Spleen (tissue), 11 donors: Measurements from ENCODE around the gene XYLT1. TPM values are rescaled to one million over a fixed set of nuclear protein-coding genes. Genes with fewer than 3 reads are reported as not detected.
A peak's percentile ranks its signal among the peaks of the same experiment; 100 is the strongest.

Experiments used
- DNase-seq: peaks from one replicate; pipeline ENCODE4 v3.0.0-alpha.2; 2020
- H3K27ac ChIP-seq, 8 donors: fragments of 200-600 bp; sonication (generic) in 7 of 8; 1 replicate in 4 of 8; 2 replicates in 4 of 8; pipeline versions ENCODE4 v1.5.0 to v1.8.0; 2016 to 2021; ENCODE audit warnings: inconsistent platforms in 4 of 8, mild to moderate bottlenecking in 4 of 8, moderate library complexity in 1 of 8
- H3K27me3 ChIP-seq, 7 donors: fragments of 200-600 bp; sonication (generic) in 6 of 7; replicated peaks in 1 of 7; 1 replicate in 4 of 7; 2 replicates in 3 of 7; pipeline versions ENCODE4 v1.5.0 to v1.8.0; 2016 to 2021; ENCODE audit warnings: inconsistent platforms in 3 of 7, mild to moderate bottlenecking in 1 of 7
- H3K36me3 ChIP-seq, 6 donors: fragments of 200-600 bp; sonication (generic) in 5 of 6; 1 replicate in 4 of 6; 2 replicates in 2 of 6; pipeline versions ENCODE4 v1.5.0 to v1.8.0; 2016 to 2021; ENCODE audit warnings: inconsistent platforms in 2 of 6
- H3K4me1 ChIP-seq, 6 donors: fragments of 200-600 bp; sonication (generic) in 5 of 6; 1 replicate in 3 of 6; 2 replicates in 3 of 6; pipeline versions ENCODE4 v1.5.0 to v1.8.0; 2016 to 2021; ENCODE audit warnings: inconsistent platforms in 3 of 6
- H3K4me3 ChIP-seq, 8 donors: fragments of 200-600 bp; sonication (generic) in 7 of 8; 1 replicate in 4 of 8; 2 replicates in 4 of 8; pipeline versions ENCODE4 v1.5.0 to v1.8.0; 2016 to 2021; ENCODE audit warnings: inconsistent platforms in 4 of 8, mild to moderate bottlenecking in 4 of 8, moderate library complexity in 2 of 8
- H3K9me3 ChIP-seq, 8 donors: fragments of 200-600 bp; sonication (generic) in 7 of 8; 1 replicate in 4 of 8; 2 replicates in 4 of 8; pipeline versions ENCODE4 v1.5.0 to v1.8.0; 2016 to 2021; ENCODE audit warnings: inconsistent platforms in 4 of 8
- CTCF ChIP-seq, 11 experiments: fragments of 200-600 bp in 7 of 11; fragments of 450-650 bp in 4 of 11; sonication (generic) in 4 of 11; IDR thresholded peaks in 8 of 11; conservative IDR thresholded peaks in 3 of 11; 1 replicate in 7 of 11; 2 replicates in 4 of 11; pipeline versions ENCODE4 v1.4.0 to v1.8.0; 2016 to 2021; ENCODE audit warnings: antibody characterized with exemption in 11 of 11, inconsistent platforms in 4 of 11, mild to moderate bottlenecking in 1 of 11
- POLR2A ChIP-seq, 3 donors: fragments of 450-650 bp; IDR thresholded peaks; one replicate each; pipeline ENCODE4 v1.5.1; 2017; ENCODE audit warnings: antibody characterized with exemption in 3 of 3, mild to moderate bottlenecking in 1 of 3
- POLR2AphosphoS5 ChIP-seq, 3 donors: sonication (generic); formaldehyde crosslinking; IDR thresholded peaks; one replicate each; pipeline ENCODE4 v1.5.1; 2017; ENCODE audit warnings: antibody characterized with exemption in 3 of 3
- WGBS, 5 donors: extraction: QIAGEN DNeasy Blood & Tissue Kit in 3 of 5; methylation state at CpG; one replicate each; pipeline versions ENCODE4 v1.1.5 to v1.1.7; 2013 to 2018; 5-methylcytosine and 5-hydroxymethylcytosine counted together
- intact Hi-C: fragments of 100-400 bp; cut with DNase I; formaldehyde crosslinking; loops from one replicate; pipeline ENCODE4 v1.15.0; 2023; ENCODE audit warnings: low total_unique reads
- polyA plus RNA-seq, 3 donors: library from polyadenylated mRNA; stranded (reverse); fragments of 200-250 nt; gene quantifications; one replicate each; pipeline ENCODE4 v1.2.1, GENCODE V29; 2013
- total RNA-seq, 7 donors: library from RNA; depleted of rRNA in 3 of 7; stranded (reverse); fragments of >200 nt in 3 of 7; fragmentation: NEBNext Ultra II Directional in 4 of 7; extraction: Animal tissue kit (Norgen Biotek cat#: 25700) in 4 of 7; gene quantifications; one replicate each; pipeline versions ENCODE4 v1.1.0 to v1.2.1, GENCODE V29; 2016 to 2021
- donor health status: healthy with polysubstance abuse.
- donor health status: DM: no; HTN: no; CAD: no; lungs with moderate emphysema.
- donor health status: DM: no; HTN: no; CAD: no.
- donor health status: Bipolar disorder and iron deficiency.
- donor health status: healthy.
- donor health status: DM: no; HTN: no; CAD: no.
- donor health status: DM: yes; HTN: yes; CAD: no.

Gene XYLT1
- total and polyA plus RNA-seq, 10 donors = 2.1 to 40.7 (median 23.5) TPM

GRCh38 chr16:17116595-17117322 is 354.0 kb downstream of the XYLT1 start:
- Histone ChIP-seq H3K36me3 (peaks cover 0 to 75% (median 9%) of the 10 kb centered on the region in 6 donors), H3K4me1 (no peaks in the 10 kb centered on the region), H3K4me3 (no peak overlapping the region), H3K9me3 (no peaks in the 10 kb centered on the region), H3K27me3 (no peaks in the 10 kb centered on the region), H3K27ac (no peak overlapping the region)
- intact Hi-C loops = no loop called here
- no peak for DNase-seq
- WGBS, 5 donors = 84 to 93% (median 90%) methylated on average over 4 of the region's 4 CpGs
- TF ChIP-seq POLR2A (IDR thresholded peaks at IDR 0.05) (no peak), CTCF (IDR thresholded peaks at IDR 0.05 in 8 of 11, conservative IDR thresholded peaks at IDR 0.05 in 3 of 11) (no peak), POLR2AphosphoS5 (IDR thresholded peaks at IDR 0.05) (no peak)

GRCh38 chr16:17109413-17109812 is 361.3 kb downstream of the XYLT1 start:
- no peak for DNase-seq
- no peak for TF ChIP-seq CTCF (IDR thresholded peaks at IDR 0.05 in 8 of 11, conservative IDR thresholded peaks at IDR 0.05 in 3 of 11)
- TF ChIP-seq POLR2A (IDR thresholded peaks at IDR 0.05) = no peak
- no peak for TF ChIP-seq POLR2AphosphoS5 (IDR thresholded peaks at IDR 0.05)
- peaks cover 0 to 67% (median 3%) of the 10 kb centered on the region in 6 donors for H3K36me3 ChIP-seq
- H3K4me3 ChIP-seq = no peak overlapping the region
- no peak overlapping the region for H3K27ac ChIP-seq
- no peaks in the 10 kb centered on the region for H3K27me3 ChIP-seq
- no peaks in the 10 kb centered on the region for H3K9me3 ChIP-seq
- intact Hi-C loops = no loop called here
- H3K4me1 ChIP-seq = peaks cover 0 to 10% (median 0%) of the 10 kb centered on the region in 6 donors

- Histone ChIP-seq H3K4me3 (no peak overlapping the region), H3K4me1 (peaks cover 0 to 10% (median 0%) of the 10 kb centered on the region in 6 donors), H3K9me3 (no peaks in the 10 kb centered on the region), H3K27me3 (no peaks in the 10 kb centered on the region), H3K27ac (no peak overlapping the region), H3K36me3 (peaks cover 0 to 64% (median 3%) of the 10 kb centered on the region in 6 donors)
- 90 to 94% (median 93%) methylated on average over 14 to 17 of the region's 17 CpGs for WGBS, 5 donors
- intact Hi-C loops = no loop called here
- DNase-seq = no peak
- TF ChIP-seq CTCF (IDR thresholded peaks at IDR 0.05 in 8 of 11, conservative IDR thresholded peaks at IDR 0.05 in 3 of 11) = no peak
- TF ChIP-seq POLR2AphosphoS5 (IDR thresholded peaks at IDR 0.05) = peak in 1 of 3 donors; percentile 58
- TF ChIP-seq POLR2A (IDR thresholded peaks at IDR 0.05) = no peak
Observed at GRCh38 chr16:17108596-17108995, 362.2 kb downstream of the XYLT1 start.

GRCh38 chr16:17107450-17107849 is 363.3 kb downstream of the XYLT1 start:
- no peaks in the 10 kb centered on the region for H3K27me3 ChIP-seq
- DNase-seq = no peak
- H3K4me3 ChIP-seq = no peak overlapping the region
- H3K4me1 ChIP-seq = peaks cover 0 to 10% (median 0%) of the 10 kb centered on the region in 6 donors
- intact Hi-C loops = no loop called here
- H3K9me3 ChIP-seq = no peaks in the 10 kb centered on the region
- H3K27ac ChIP-seq = no peak overlapping the region
- H3K36me3 ChIP-seq = peaks cover 0 to 56% (median 3%) of the 10 kb centered on the region in 6 donors
- no peak for TF ChIP-seq POLR2A (IDR thresholded peaks at IDR 0.05)
- TF ChIP-seq CTCF (IDR thresholded peaks at IDR 0.05 in 8 of 11, conservative IDR thresholded peaks at IDR 0.05 in 3 of 11) = no peak
- 77 to 95% (median 87%) methylated on average over 8 of the region's 8 CpGs for WGBS, 5 donors
